Loucy (cell line): ENCODE results near the gene NKAIN2.

Experiments used
- CTCF ChIP-seq: fragments of 200-600 bp; sonication (generic); conservative IDR thresholded peaks from 2 replicates; pipeline ENCODE4 v1.5.1; 2014; ENCODE audit warnings: mild to moderate bottlenecking, antibody characterized with exemption, low read length
- EZH2phosphoT487 ChIP-seq: fragments of 200-600 bp; IDR thresholded peaks from 2 replicates; pipeline ENCODE4 v1.6.1; 2018; ENCODE audit warnings: antibody characterized with exemption, mild to moderate bottlenecking, moderate library complexity, borderline replicate concordance

- TF ChIP-seq CTCF (no peak), EZH2phosphoT487 (no peak)
Measured at GRCh38 chr6:123768921-123769320, 34.7 kb upstream of the NKAIN2 start.
